ENCODE measurements around the gene CD81.

DNA sequence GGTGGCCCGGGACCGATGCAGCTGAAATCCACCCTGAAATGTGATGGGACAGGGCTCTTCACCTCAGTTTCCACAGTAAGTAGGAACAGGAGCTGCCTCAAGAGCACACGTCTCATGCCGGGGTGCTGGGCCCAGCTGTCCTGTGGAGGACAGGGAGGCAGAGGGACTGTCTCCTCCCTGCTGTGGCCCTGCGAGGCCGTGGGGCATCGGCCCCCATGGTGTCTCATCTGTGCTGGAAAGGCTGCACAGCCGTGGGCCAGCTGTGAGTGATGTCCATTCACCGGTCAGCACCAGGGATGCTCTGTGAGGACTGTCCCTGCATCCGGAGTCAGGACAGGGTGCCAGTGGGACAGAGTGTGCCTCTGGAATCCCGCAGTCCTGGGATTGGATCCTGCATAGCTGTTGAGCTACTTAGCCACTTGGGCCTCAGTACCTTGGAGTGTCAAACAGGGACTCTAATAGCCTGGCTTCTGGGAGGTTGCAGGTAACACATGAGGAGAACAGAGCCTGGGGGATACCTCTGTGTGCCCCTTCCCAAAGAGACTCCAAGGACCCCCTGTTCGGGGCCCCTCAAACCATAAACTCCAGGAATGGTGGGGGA is 50.7 kb downstream of the CD81 start:
- TF ChIP-seq POLR2A (IDR thresholded peaks at IDR 0.05) (no peak), CTCF (IDR thresholded peaks at IDR 0.05) (no peak)
